ENCODE measurements around the gene UBFD1.
"Not testable (repeated sequence)": the region's sequence is repeated elsewhere in the genome, so short reads cannot be mapped to it uniquely, and the experiment has no call there.

UBFD1 gene, protein sequence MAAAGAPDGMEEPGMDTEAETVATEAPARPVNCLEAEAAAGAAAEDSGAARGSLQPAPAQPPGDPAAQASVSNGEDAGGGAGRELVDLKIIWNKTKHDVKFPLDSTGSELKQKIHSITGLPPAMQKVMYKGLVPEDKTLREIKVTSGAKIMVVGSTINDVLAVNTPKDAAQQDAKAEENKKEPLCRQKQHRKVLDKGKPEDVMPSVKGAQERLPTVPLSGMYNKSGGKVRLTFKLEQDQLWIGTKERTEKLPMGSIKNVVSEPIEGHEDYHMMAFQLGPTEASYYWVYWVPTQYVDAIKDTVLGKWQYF

GRCh38 chr16:23556881-23557778, at the start of gene UBFD1, which contains the start of gene EARS2:
TSS of gene UBFD1 (plus strand) at chr16:23557727. CDS start at chr16:23557743, 16 bp downstream.
TSS of gene EARS2 (minus strand) at chr16:23557350. CDS start at chr16:23557343, 7 bp downstream.
- peak; percentile 87 for DNase-seq (ENCODE audit: low read depth)

DNA sequence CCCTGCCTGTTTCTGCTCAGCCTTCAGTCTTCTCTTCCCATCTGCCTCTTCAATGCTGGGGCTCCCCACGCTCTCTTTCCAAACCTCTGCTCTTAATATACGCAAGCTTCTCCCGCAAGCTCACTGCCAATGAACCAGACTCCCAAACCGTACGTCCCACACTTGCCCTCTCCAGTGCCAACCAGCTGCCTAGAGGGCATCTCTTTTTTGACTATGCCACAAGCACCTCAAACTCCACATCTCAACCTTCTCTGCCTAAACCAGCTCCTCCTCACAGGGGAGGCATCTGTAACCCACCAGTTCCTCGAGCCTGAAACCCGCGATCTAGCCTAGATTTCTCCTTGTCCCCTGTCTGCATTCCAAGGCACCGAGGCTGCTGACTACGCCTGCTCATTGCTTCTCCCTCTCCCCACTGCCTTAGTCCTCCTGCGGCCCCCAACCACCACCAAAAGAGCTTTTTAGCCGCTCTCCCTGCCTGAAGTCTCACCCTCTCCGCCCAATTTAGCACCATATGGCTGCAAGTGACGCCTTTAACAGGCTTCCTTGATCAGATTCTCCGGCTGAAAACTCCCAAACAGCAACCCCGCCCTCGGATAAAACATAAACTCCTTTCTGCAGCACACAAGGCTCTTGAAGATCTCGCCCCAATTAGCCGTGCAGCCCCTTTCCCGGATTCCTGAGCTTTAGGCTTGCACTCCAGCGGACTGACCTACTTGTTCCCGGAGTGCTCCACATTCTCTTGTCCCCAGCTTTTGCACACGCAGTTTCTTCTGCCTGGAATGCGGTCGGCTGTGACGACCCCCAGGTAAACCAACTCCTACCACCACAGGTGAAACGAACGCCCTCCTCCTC, 48.7 kb upstream of the UBFD1 start:
- no peak for DNase-seq (ENCODE audit: low read depth)

DNA sequence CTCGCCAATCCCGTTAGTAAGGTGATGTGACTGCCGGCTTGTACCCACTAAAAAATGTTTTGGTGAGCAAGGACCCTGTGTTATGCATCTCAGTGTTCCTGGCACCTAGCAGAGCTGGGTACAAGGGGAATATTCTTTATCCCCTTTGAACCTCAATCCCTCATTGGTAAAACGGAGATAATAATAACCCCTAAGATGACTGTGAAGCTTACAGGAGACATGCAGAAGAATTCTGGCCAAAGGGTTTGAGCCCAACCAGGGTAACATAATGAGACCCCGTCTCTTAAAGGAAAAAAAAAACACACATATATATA, 48.1 kb upstream of the UBFD1 start:
- no peak for DNase-seq (ENCODE audit: low read depth)

DNA sequence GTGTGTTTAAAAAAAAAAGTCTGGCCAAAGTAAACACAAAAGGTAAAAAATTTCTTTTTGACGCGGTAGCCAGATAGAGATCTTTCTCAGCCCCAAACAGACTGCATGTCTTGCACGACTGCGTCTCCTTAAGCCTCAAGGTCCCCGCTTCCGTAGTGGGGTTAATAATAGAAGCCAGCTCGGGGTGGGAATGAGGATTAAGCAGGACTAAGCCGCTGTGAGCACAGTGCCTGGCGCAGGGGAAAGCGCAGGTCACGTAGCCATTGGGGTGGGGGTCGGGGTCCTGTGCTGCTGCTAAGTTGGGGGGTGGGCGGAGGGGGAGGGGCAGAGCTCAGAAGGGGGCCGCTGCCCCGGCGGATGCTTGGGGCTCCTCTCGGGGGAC, 47.8 kb upstream of the UBFD1 start:
- no peak for DNase-seq (ENCODE audit: low read depth)

DNA sequence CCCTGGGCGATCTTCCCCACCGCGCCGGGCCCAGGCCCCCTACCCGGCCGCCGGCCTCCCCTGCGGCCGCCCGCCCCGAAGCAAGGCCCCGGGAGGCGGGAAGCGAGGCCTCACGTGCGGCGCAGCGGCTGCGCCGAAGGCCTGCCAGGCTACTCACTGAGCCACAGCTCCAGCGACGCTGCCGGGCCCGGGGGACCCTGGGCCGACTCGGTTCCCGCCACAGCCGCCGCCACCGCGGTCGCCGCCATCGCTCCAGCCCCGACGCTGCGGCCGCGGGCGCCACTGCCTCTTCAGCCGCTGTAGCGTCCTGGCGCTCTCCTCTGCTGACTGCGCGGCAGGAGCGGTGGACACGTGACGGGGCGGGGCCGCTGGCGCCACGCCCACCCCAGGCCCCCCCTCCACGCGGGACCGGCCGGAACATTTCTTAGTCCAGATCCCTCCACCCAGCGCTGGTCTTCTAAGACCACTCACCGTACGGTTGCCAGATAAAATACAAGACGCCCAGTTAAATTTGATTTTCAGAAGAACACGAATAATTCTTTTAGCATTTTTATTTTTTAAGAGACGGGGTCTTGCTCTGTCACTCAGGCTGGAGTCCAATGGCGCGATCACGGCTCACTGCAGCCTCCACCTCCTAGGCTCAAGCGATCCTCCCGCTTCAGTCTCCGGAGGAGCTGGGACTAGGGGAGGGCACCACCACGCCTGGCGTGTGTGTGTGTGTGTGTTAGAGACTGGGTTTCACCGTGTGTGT, 47.2 kb upstream of the UBFD1 start, which contains the start of gene GGA2:
Gene GGA2 (minus strand): TSS at position 331 of the 751 bp plus-strand sequence. CDS start 83 bp downstream, at position 248.
- DNase-seq (ENCODE audit: low read depth): no peak

DNA sequence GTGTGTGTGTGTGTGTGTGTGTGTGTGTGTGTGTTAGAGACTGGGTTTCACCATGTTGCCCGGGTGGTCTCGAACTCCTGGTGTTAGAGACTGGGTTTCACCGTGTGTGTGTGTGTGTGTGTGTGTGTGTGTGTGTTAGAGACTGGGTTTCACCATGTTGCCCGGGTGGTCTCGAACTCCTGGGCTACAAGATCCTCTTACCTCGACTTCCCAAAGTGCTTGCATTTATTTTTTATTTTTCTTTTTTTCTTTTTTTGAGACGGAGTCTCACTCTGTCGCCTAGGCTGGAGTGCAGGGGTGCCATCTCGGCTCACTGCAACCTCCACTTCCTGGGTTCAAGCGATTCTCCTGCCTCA, 46.6 kb upstream of the UBFD1 start:
- DNase-seq (ENCODE audit: low read depth): not testable (repeated sequence)

GRCh38 chr16:23511731-23512130, 45.8 kb upstream of the UBFD1 start:
- no peak for DNase-seq (ENCODE audit: low read depth)

DNA sequence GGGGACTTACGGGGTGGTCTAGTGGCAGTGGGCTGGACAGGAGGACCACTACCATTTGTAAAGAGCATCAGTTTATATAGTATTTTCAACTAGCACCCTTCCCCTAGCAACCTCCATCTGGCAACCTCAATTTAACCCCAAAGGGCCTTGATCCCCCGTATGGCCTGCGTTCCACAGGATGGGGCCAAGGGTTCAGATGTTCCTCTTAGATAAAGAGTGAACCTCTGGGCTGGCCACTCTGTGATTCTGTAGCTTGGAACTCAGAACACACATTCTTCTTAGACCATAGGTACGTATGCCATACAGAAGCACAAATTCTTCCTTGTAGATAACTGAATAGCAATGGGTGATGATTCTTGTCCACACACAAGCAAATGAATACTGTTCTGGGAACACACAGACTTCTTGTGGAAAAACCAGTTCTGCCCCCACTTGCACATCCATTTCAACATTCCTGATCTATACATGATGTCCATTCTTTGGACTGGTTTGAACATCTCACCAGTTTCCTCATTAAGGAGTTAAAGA, 45.3 kb upstream of the UBFD1 start:
- no peak for DNase-seq (ENCODE audit: low read depth)

DNA sequence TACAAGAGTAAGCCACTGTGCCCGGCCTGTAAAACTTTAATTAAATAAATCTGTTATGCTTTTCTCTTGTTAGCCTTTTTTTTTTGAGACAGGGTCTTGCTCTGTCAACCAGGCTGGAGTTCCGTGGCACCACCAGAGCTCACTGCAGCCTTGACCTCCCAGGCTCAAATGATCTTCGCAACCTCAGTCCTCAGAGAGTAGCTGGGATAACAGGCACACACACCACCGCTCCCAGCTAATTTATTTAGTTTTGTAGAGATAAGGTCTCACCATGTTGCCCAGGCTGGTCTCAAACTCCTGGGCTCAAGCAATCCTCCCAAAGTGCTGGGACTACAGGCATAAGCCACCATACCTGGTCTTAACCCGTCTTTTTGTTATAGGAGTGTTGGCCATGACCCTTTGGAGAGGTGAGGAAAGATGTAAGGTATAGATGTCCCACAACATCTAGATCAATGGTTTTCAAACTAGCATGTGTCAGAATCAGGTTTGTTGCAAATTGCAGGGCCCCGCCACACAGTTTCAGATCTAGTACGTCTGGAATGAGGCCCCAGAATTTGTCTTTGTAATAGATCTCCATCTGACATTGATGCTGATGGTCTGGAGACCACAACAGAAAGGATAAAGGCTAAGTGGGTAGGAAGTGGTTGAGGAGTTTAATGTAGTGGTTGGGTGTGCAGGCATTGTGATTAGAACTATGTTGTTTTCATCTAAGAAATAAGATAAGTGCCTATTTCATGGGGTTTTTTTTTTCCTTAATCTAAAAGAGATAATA, 43.0 kb upstream of the UBFD1 start:
- no peak for DNase-seq (ENCODE audit: low read depth)

- no peak for DNase-seq (ENCODE audit: low read depth)
These were observed 41.6 kb upstream of the UBFD1 start for GRCh38 chr16:23515881-23516280.

DNA sequence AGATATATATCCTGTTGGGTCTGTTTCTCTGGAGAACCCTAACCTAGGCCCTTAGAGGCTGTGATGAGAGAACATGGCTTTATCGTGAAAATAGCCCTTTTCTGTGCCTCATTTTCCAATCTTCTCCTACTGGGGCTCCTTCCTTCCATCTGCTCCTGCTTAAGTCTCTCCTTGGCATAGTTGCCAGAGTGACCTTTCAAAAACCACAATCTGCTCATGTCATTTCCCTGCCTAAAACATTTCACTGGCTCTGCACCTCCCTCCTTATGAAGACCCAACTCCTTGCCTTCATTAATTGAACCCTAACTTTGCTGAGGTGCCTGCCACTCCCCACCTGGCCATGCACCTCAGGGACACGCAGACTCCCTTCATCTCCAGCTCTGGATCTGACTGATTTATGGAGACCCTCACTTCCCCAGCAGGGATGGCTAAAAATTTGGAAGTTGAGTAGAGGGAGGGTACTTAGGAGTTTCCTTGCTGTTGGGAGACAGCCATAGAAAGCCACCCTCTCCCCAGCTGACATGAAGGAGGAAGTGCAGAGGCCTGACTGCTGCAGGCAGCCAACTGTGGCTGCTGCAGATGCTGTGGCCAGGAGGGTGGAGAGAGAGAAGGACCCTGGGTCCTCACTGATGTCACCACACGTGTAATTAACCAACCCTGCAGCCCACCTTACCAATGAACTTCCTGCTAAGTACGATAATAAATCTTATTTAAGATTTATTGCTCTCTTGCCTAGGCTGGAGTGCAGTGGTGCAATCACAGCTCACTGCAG, 41.0 kb upstream of the UBFD1 start:
- DNase-seq (ENCODE audit: low read depth): no peak

DNA sequence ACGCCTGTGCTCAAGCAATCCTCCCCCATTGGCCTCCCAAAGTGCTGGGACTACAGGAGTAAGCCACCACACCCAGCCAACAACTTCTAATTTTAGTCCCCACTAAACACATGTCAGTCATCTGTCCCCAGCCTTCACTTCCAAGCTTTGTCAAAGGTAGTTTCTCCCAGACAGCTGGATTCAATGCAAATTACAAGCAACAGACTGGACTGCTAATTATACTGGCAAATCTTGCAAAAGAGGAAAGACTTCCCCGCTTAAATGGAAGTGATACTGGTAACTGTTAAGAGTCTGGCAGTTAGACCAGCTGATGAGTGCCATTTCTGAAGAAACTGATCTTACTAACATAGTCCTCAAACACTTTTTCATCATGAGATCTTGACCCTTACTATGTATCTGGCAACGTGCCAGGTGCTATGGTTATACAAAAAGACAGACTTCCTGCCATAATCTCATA, 39.1 kb upstream of the UBFD1 start:
- DNase-seq (ENCODE audit: low read depth): no peak

DNA sequence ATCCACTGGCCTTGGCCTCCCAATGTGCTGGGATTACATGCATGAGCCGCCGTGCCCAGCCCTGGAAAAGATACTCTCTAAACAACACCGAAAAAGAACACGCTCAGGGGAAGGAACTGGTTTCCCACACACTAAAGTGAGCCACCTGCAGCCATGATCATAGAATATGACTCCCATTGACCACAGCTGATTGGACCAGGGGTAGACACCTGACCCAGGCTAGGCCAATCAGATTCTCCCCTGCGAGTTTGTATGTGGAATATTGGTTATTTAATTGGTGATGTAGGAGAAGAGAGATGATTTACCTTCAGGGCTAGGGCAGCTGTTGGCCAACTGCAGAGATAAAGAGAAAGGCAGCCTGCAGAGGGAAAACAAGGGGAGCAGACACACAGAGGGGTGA, 38.2 kb upstream of the UBFD1 start:
- DNase-seq (ENCODE audit: low read depth): no peak

DNA sequence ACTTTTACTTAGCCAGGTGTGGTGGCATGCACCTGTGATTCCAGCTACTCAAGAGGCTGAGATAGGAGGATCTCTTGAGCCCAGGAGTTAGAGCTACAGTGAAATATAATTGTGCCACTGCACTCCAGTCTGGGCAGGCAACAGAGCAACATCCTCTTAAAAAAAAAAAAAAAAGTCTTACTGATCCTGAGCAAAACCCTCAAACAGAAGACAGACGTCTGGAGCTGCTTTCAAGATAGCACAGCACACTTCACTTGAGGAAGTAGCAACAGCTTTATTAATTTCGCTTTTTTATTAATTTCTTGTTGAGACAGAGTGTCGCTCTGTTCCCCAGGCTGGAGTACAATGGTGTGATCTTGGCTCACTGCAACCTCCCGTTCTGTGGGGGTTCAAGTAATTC, 37.0 kb upstream of the UBFD1 start:
- no peak for DNase-seq (ENCODE audit: low read depth)

- no peak for DNase-seq (ENCODE audit: low read depth)
These were observed 36.3 kb upstream of the UBFD1 start for GRCh38 chr16:23521037-23521743.

GRCh38 chr16:23521965-23522364, 35.6 kb upstream of the UBFD1 start:
- DNase-seq (ENCODE audit: low read depth): no peak

- DNase-seq (ENCODE audit: low read depth): no peak
These were observed 34.2 kb upstream of the UBFD1 start for GRCh38 chr16:23523321-23523720.

DNA sequence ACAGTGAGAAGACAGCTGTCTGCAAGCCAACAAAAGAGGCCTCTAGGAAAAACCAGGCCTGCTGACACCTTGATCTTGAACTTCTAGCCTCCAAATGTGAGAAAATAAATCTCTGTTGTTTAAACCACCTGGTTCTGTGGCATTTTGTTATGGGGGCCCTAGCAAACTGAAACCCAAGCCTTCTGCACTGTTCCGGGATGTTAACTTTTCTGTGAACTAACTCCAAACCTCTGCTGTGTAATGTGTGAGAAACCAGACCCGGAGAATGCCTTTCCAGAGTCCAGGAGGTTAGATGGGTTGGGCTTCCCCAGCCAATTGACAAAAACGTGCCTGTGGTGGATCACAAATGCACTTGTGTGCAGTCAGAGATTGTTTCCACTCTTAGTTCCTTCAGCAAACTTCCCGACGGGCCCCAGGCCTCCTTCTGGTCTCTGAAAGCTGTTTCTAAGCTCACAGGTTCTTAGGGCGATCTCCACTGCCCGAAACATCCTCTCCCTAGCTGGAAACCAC, 33.6 kb upstream of the UBFD1 start:
- DNase-seq (ENCODE audit: low read depth): no peak

GRCh38 chr16:23524886-23525285, 32.6 kb upstream of the UBFD1 start:
- no peak for DNase-seq (ENCODE audit: low read depth)

Measured in non-pigmented ciliary epithelial cell (primary cell).